Esophagus squamous epithelium (tissue), 5 donors: Measurements from ENCODE around the gene TBC1D2. TPM values are rescaled to one million over a fixed set of nuclear protein-coding genes. Genes with fewer than 3 reads are reported as not detected.

Experiments
- DNase-seq: peaks from one replicate; lab custom pipeline; 2025; lab: John Stamatoyannopoulos, UW
- H3K27ac ChIP-seq, 4 donors: fragments of 200-600 bp; sonication (generic); one replicate each; pipeline ENCODE4 v1.5.1; 2016 to 2019; ENCODE audit warnings: mild to moderate bottlenecking in 1 of 4
- H3K27me3 ChIP-seq, 4 donors: fragments of 200-600 bp; sonication (generic); 1 replicate in 3 of 4; 2 replicates in 1 of 4; pipeline versions ENCODE4 v1.5.1 to v1.6.0; 2017 to 2021; ENCODE audit warnings: antibody characterized with exemption in 1 of 4
- H3K36me3 ChIP-seq, 3 donors: fragments of 200-600 bp; sonication (generic); one replicate each; pipeline ENCODE4 v1.5.1; 2016 to 2019
- H3K4me1 ChIP-seq, 3 donors: fragments of 200-600 bp; sonication (generic); one replicate each; pipeline ENCODE4 v1.5.1; 2017 to 2019
- H3K4me3 ChIP-seq, 4 donors: fragments of 200-600 bp; sonication (generic); 1 replicate in 3 of 4; 2 replicates in 1 of 4; pipeline ENCODE4 v1.5.1; 2016 to 2019; ENCODE audit warnings: mild to moderate bottlenecking in 2 of 4, moderate library complexity in 1 of 4
- H3K9me3 ChIP-seq, 3 donors: fragments of 200-600 bp; sonication (generic); one replicate each; pipeline ENCODE4 v1.5.1; 2016 to 2019
- POLR2A ChIP-seq, 4 donors: fragments of 450-650 bp; IDR thresholded peaks; one replicate each; pipeline ENCODE4 v1.6.1; 2017; ENCODE audit warnings: antibody characterized with exemption in 4 of 4, mild to moderate bottlenecking in 4 of 4, moderate library complexity in 3 of 4
- WGBS, 2 donors: methylation state at CpG; one replicate each; pipeline ENCODE4 v1.1.5; 2018; 5-methylcytosine and 5-hydroxymethylcytosine counted together
- intact Hi-C: fragments of 100-400 bp; cut with DNase I; formaldehyde crosslinking; loops from one replicate; pipeline ENCODE4 v1.15.0; 2022
- total RNA-seq, 4 donors: library from RNA; depleted of rRNA; stranded (reverse); fragments of >200 nt; gene quantifications; one replicate each; pipeline ENCODE4 v1.1.0, GENCODE V29; 2016
- TF ChIP-seq, protein P1 (sequence below), 6 experiments: fragments of 450-650 bp in 4 of 6; fragments of 200-600 bp in 2 of 6; sonication (generic) in 2 of 6; IDR thresholded peaks; one replicate each; pipeline ENCODE4 v1.5.1; 2016 to 2019; ENCODE audit warnings: antibody characterized with exemption in 6 of 6, mild to moderate bottlenecking in 4 of 6, moderate library complexity in 4 of 6
- donor health status: DM: yes; HTN: yes; CAD: no.

Gene TBC1D2
- total RNA-seq, 4 donors from 2014 or later: 39.3 to 52.9 (median 49.0) TPM

DNA sequence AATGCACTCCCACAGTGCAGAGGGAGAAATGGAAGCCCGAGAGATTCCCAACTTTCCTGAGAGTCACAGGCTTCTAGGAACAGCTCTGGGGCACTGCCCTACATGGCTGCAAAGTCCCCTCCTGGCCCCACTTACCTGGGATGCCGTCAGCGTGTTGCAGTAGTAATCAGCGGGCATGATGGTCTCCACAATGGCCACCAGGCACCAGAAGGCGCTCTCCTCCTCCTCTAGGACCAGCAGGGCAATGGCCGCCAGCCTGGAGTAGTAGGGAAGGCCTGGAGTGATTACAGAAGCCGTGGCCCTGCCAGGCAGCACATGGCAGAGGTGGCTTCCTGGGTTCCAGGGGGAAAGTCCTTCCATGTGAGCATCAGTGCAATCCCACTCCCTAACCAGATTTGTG, 52.3 kb downstream of the TBC1D2 start:
- H3K27me3 ChIP-seq: no peaks in the 10 kb centered on the region
- H3K36me3 ChIP-seq: peaks cover 0 to 87% (median 19%) of the 10 kb centered on the region in 3 donors
- no peak overlapping the region for H3K4me3 ChIP-seq
- no peaks in the 10 kb centered on the region for H3K9me3 ChIP-seq
- peaks cover 0 to 27% (median 9%) of the 10 kb centered on the region in 3 donors for H3K4me1 ChIP-seq
- WGBS, 2 donors: 60% methylated on average over 2 of the region's 7 CpGs; no CpG with 5 or more reads in 1 of the 2 donors
- no peak overlapping the region for H3K27ac ChIP-seq
- no peak for DNase-seq
- TF ChIP-seq, protein P1, sequence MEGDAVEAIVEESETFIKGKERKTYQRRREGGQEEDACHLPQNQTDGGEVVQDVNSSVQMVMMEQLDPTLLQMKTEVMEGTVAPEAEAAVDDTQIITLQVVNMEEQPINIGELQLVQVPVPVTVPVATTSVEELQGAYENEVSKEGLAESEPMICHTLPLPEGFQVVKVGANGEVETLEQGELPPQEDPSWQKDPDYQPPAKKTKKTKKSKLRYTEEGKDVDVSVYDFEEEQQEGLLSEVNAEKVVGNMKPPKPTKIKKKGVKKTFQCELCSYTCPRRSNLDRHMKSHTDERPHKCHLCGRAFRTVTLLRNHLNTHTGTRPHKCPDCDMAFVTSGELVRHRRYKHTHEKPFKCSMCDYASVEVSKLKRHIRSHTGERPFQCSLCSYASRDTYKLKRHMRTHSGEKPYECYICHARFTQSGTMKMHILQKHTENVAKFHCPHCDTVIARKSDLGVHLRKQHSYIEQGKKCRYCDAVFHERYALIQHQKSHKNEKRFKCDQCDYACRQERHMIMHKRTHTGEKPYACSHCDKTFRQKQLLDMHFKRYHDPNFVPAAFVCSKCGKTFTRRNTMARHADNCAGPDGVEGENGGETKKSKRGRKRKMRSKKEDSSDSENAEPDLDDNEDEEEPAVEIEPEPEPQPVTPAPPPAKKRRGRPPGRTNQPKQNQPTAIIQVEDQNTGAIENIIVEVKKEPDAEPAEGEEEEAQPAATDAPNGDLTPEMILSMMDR (IDR thresholded peaks at IDR 0.05): no peak
- TF ChIP-seq POLR2A (IDR thresholded peaks at IDR 0.05): no peak
- intact Hi-C loops: no loop called here

GRCh38 chr9:98202252-98202651, 53.2 kb downstream of the TBC1D2 start:
- no peak overlapping the region for H3K4me3 ChIP-seq
- peaks cover 0 to 18% (median 9%) of the 10 kb centered on the region in 3 donors for H3K4me1 ChIP-seq
- 68 to 81% methylated on average over 5 of the region's 5 CpGs for WGBS, 2 donors
- peaks cover 0 to 87% (median 14%) of the 10 kb centered on the region in 3 donors for H3K36me3 ChIP-seq
- H3K27ac ChIP-seq: no peak overlapping the region
- no peaks in the 10 kb centered on the region for H3K9me3 ChIP-seq
- no peak for DNase-seq
- H3K27me3 ChIP-seq: no peaks in the 10 kb centered on the region
- intact Hi-C loops: no loop called here
- TF ChIP-seq, protein P1 (IDR thresholded peaks at IDR 0.05): no peak
- TF ChIP-seq POLR2A (IDR thresholded peaks at IDR 0.05): no peak

GRCh38 chr9:98201749-98202148, 53.7 kb downstream of the TBC1D2 start:
- Histone ChIP-seq H3K4me3 (no peak overlapping the region), H3K4me1 (peaks cover 0 to 13% (median 9%) of the 10 kb centered on the region in 3 donors), H3K36me3 (peaks cover 0 to 86% (median 14%) of the 10 kb centered on the region in 3 donors)

DNA sequence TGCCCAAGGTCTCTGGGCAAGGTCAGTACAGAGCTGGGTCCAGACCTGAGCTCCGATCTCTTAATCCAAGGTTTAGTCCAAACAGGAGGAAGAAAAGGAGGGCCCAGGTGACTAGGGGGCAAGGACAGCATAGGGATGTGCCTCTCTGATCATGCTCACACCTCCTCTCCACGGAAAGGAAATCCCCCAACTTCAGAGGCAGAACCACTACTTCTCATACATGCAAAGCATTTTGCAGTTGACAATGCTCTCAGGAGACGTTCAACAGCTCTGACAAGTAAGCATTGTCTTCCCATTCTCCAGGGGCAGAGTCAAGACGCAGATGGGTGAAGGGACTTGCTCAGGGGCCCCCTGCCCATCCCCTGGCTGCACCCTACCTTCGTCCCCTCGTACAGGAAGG, 54.3 kb downstream of the TBC1D2 start:
- peaks cover 0 to 89% (median 14%) of the 10 kb centered on the region in 3 donors for H3K36me3 ChIP-seq
- H3K4me1 ChIP-seq: peaks cover 0 to 7% (median 3%) of the 10 kb centered on the region in 3 donors
- intact Hi-C loops: no loop called here
- no peak overlapping the region for H3K27ac ChIP-seq
- TF ChIP-seq, protein P1 (IDR thresholded peaks at IDR 0.05): no peak
- TF ChIP-seq POLR2A (IDR thresholded peaks at IDR 0.05): no peak
- no peak for DNase-seq
- 78 to 81% methylated on average over 2 to 6 of the region's 6 CpGs for WGBS, 2 donors
- H3K27me3 ChIP-seq: no peaks in the 10 kb centered on the region
- H3K4me3 ChIP-seq: no peak overlapping the region
- no peaks in the 10 kb centered on the region for H3K9me3 ChIP-seq

More at GRCh38 chr9:98201749-98202148, 53.7 kb downstream of the TBC1D2 start:
- WGBS, 2 donors: 40 to 85% methylated on average over 1 to 7 of the region's 7 CpGs
- Histone ChIP-seq H3K9me3 (no peaks in the 10 kb centered on the region), H3K27me3 (no peaks in the 10 kb centered on the region), H3K27ac (no peak overlapping the region)
- TF ChIP-seq, protein P1 (IDR thresholded peaks at IDR 0.05): no peak
- TF ChIP-seq POLR2A (IDR thresholded peaks at IDR 0.05): no peak
- intact Hi-C loops: no loop called here
- no peak for DNase-seq

DNA sequence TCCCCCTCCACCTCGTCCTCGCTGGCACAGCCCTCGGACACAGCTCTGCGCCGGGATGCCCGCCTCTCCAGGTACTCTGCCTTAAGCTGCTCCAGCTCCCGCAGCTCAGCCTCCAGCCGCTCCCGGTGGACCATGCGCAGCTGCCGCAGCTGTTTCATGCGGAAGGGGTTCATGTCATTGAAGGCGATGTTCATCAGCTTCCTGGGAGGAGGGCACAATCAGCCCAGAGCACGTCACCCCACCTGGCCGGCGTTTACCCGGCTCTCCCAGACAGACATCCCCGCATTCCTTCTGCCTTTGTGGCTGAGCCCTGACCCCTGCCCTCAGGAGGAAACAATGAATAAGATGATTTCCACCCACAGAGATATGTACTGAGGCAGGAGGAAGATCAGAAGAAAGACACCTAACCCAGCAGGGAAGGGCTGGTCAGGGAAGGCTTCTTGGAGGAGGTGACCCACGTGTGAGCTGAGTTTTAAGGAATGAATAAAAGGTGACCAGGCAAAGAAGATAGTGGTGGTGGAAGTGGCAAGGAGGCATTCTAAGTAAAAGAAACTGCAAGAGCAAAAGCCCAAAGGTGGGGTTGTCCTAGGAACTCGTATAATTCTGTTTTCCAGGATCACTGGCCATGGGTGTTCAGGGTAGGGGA, 55.9 kb downstream of the TBC1D2 start:
- H3K27me3 ChIP-seq: no peaks in the 10 kb centered on the region
- intact Hi-C loops: loop anchor here (10.0 kb wide), 1 partner anchor 115 kb away; no protein-coding TSS in a partner anchor

More for the DNA sequence above, 55.9 kb downstream of the TBC1D2 start:
- Histone ChIP-seq H3K4me1 (no peaks in the 10 kb centered on the region), H3K36me3 (peaks cover 0 to 80% (median 14%) of the 10 kb centered on the region in 3 donors), H3K27ac (no peak overlapping the region), H3K4me3 (no peak overlapping the region), H3K9me3 (no peaks in the 10 kb centered on the region)
- 64 to 84% methylated on average over 2 to 4 of the region's 20 CpGs for WGBS, 2 donors
- no peak for DNase-seq
- TF ChIP-seq, protein P1 (IDR thresholded peaks at IDR 0.05): no peak
